ENCODE data around the gene CACNA1F.

GRCh38 chrX:49264460-49264859 is 31.3 kb upstream of the CACNA1F start, which contains the start of gene FOXP3:
- no peak for TF ChIP-seq CTCF (IDR thresholded peaks at IDR 0.05)
- no peak for TF ChIP-seq POLR2A (IDR thresholded peaks at IDR 0.05)
